ENCODE results near the gene HOXB2. TPM values are rescaled to one million over a fixed set of nuclear protein-coding genes. Genes with fewer than 3 reads are reported as not detected.
A peak's percentile ranks its signal among the peaks of the same experiment; 100 is the strongest.

HOXB2 gene
- total RNA-seq, 4 donors from 2014 or later: 1.4 to 9.6 (median 4.1) TPM

DNA sequence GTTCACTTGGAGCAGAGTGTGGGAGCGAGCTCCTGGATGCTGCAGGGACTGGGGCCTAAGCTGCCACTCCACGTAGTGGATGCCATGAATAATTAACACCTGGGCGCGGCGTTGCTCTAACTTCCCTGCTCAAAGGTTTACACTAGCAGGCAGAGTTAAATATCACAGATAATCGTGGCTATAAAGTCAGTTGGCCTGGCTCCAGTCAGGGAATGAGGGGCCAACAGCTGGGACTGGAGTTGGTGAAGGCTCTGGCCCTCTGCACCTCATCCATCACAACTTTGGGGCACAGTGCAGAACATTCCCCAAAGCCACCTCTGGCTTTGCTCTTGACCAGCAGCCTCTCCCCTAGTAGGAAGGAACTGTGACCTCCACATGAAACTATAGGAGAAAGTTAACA lies 22.3 kb upstream of the HOXB2 start:
- TF ChIP-seq, protein P1, sequence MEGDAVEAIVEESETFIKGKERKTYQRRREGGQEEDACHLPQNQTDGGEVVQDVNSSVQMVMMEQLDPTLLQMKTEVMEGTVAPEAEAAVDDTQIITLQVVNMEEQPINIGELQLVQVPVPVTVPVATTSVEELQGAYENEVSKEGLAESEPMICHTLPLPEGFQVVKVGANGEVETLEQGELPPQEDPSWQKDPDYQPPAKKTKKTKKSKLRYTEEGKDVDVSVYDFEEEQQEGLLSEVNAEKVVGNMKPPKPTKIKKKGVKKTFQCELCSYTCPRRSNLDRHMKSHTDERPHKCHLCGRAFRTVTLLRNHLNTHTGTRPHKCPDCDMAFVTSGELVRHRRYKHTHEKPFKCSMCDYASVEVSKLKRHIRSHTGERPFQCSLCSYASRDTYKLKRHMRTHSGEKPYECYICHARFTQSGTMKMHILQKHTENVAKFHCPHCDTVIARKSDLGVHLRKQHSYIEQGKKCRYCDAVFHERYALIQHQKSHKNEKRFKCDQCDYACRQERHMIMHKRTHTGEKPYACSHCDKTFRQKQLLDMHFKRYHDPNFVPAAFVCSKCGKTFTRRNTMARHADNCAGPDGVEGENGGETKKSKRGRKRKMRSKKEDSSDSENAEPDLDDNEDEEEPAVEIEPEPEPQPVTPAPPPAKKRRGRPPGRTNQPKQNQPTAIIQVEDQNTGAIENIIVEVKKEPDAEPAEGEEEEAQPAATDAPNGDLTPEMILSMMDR (IDR thresholded peaks at IDR 0.05): no peak
- no peak for TF ChIP-seq POLR2A (IDR thresholded peaks at IDR 0.05)
- no peak overlapping the region for H3K4me3 ChIP-seq
- peak overlapping the region in 3 of 4 donors; percentile 17 to 92 (median 79) for H3K27ac ChIP-seq
- H3K4me1 ChIP-seq: peaks cover 0 to 76% (median 2%) of the 10 kb centered on the region in 4 donors
- peak in 2 of 3 donors; percentile 69 to 74 for DNase-seq
- peaks cover 0 to 12% (median 0%) of the 10 kb centered on the region in 3 donors for H3K36me3 ChIP-seq
- no peaks in the 10 kb centered on the region for H3K9me3 ChIP-seq
- no peaks in the 10 kb centered on the region for H3K27me3 ChIP-seq

DNA sequence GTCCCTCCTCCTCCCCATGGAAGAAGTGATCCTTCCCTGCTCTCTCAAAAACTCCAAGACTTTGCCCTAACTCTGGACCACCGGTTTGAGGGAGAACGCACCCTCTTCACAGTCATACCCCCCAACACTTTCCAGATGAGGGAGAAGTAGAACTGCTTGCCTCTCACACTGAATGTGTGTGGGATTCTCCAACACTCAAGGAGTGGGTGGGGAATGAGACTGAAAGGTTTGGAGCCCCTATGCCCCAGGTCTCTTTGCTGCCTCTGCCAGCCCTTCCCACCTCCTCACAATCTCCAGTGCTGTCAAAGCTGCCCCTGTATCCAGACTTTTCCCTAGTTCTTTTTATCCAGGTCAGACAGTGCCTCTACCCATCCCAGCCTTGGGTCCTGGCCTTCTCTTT lies 21.8 kb upstream of the HOXB2 start:
- peaks cover 0 to 12% (median 0%) of the 10 kb centered on the region in 3 donors for H3K36me3 ChIP-seq
- H3K27me3 ChIP-seq: no peaks in the 10 kb centered on the region
- H3K4me3 ChIP-seq: no peak overlapping the region
- H3K9me3 ChIP-seq: no peaks in the 10 kb centered on the region
- TF ChIP-seq POLR2A (IDR thresholded peaks at IDR 0.05): no peak
- peak overlapping the region in 3 of 4 donors; percentile 17 to 92 (median 79) for H3K27ac ChIP-seq
- DNase-seq: no peak
- peaks cover 0 to 76% (median 2%) of the 10 kb centered on the region in 4 donors for H3K4me1 ChIP-seq

DNA sequence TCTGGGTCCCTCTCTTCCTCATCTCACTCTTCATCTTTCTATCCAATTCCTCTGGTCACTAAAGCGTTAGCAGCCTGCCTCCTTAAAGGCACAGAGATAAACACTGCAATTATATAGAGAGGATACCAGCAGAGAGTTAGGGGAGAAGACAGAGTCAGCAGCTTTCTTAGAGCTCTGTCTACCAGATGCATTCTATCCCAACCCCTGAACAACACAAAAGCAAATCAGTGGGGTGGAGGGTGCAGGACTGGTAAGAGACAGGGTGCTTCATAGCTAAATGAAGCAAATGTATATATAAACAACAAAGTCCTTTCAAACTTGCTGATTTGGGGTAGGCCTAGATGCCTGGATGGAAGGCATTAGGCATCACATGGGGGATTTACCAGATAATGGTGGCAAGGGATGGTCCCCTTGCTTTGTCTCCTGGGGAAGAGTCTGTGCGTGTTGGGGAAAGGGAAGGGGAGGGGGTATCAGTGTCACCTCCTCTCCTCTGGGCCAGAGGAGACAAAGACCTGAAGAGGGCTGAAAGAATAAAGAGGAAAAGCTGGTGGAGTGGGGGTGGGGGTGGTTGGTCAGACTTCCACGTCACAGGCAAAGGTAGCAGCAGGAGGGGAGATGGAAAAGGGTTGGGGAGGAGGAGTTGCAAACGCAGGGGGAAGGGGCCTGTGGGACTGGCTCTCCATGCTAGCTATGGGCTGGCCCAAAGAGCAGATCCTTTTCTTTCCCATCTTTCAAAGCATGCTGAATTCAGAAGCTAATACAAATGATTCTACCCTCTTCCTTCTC lies 21.2 kb upstream of the HOXB2 start:
- peak in 1 of 3 donors; percentile 11 for DNase-seq
- no peaks in the 10 kb centered on the region for H3K27me3 ChIP-seq
- no peak for TF ChIP-seq POLR2A (IDR thresholded peaks at IDR 0.05)
- TF ChIP-seq, protein P1 (IDR thresholded peaks at IDR 0.05): no peak
- H3K4me3 ChIP-seq: no peak overlapping the region
- H3K4me1 ChIP-seq: peaks cover 0 to 80% (median 2%) of the 10 kb centered on the region in 4 donors
- H3K9me3 ChIP-seq: no peaks in the 10 kb centered on the region
- peaks cover 0 to 7% (median 0%) of the 10 kb centered on the region in 3 donors for H3K36me3 ChIP-seq
- peak overlapping the region in 1 of 4 donors; percentile 79 for H3K27ac ChIP-seq

DNA sequence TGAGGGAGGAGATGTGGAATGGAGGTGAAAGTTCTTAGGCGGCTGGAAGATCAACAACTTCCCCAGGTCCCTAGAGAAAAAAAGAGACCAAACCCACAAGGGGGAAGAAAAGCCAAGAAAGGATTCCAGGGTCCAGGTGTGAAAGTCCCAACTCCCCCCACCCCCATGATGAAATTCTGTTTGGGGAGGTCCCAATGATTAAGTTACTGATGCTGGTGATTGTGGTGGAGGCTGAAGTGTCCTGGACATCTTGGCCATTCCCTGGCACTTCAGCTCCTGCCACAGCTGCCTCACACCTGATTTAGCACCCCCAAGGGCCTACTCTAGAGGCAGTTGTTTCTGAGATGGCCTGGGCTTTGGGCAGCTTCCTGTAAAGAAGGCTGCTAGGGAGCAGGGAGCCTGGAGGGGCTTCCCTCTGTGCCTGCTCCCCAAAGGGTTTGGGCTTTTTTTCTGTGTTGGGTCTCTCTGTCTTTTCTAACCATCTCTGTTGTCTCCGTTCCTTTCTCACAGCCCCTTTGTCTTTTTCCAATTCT lies 20.2 kb upstream of the HOXB2 start:
- H3K9me3 ChIP-seq: no peaks in the 10 kb centered on the region
- TF ChIP-seq, protein P1 (IDR thresholded peaks at IDR 0.05): no peak
- no peak for TF ChIP-seq POLR2A (IDR thresholded peaks at IDR 0.05)
- peak in 1 of 3 donors; percentile 11 for DNase-seq
- peak overlapping the region in 2 of 4 donors; percentile 62 to 96 for H3K27ac ChIP-seq
- H3K4me3 ChIP-seq: peak overlapping the region in 1 of 4 donors; percentile 37
- H3K4me1 ChIP-seq: peaks cover 0 to 87% (median 2%) of the 10 kb centered on the region in 4 donors
- no peaks in the 10 kb centered on the region for H3K27me3 ChIP-seq
- H3K36me3 ChIP-seq: no peaks in the 10 kb centered on the region

DNA sequence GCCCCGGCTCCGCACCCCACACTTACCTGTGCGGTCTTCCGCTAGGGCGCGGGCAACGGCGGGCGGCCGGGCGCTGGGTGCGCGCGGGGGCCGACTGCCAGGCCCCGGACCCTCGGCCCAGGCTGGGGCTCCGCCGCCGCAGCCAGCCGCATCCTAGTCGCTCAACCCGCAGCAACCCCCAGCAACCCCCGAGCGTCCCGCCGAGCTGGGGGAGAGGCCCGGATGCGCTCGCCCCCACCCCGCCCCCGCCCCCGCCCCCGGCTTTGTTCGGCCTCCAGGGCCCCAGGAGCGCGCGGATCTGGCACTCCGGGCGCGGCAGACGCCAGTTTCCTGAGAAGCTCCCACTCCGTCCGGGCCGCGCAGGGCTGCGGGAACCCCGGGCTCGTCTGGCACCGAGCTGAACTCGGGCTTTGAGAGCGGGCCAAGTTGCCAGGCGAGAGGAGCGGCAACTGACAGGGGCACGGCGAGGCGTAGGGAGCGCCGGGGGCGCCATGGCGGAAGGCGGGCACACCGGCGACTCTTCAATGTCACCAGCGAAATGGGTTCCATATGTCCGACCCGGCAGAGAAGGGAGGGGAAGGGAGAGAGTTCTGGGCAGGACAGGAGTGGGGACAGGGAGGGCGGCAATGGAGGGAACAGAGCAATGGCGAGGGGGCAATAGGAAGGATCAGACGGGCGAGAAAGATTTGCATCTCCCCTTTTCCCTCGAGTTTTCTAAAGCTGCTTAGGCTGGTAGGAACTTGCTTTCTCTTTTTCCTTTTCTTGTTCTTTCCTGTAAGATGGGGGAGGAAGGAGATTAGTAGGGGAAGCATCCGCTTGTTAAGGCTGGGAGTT lies 19.5 kb upstream of the HOXB2 start:
- peak in 2 of 3 donors; percentile 46 to 47 for DNase-seq
- H3K4me3 ChIP-seq: peak overlapping the region; percentile 8 to 43 (median 32)
- no peaks in the 10 kb centered on the region for H3K36me3 ChIP-seq
- peaks cover 0 to 87% (median 2%) of the 10 kb centered on the region in 4 donors for H3K4me1 ChIP-seq
- TF ChIP-seq, protein P1 (IDR thresholded peaks at IDR 0.05): no peak
- TF ChIP-seq POLR2A (IDR thresholded peaks at IDR 0.05): no peak
- peak overlapping the region; percentile 43 to 96 (median 62) for H3K27ac ChIP-seq
- no peaks in the 10 kb centered on the region for H3K9me3 ChIP-seq
- H3K27me3 ChIP-seq: no peaks in the 10 kb centered on the region
